HepG2 (cell line): ENCODE data around the gene NACC2. TPM values are rescaled to one million over a fixed set of nuclear protein-coding genes. Genes with fewer than 3 reads are reported as not detected.
A peak's percentile ranks its signal among the peaks of the same experiment; 100 is the strongest.

Experiments
- CBFB ChIP-seq: sonication (generic); formaldehyde crosslinking; IDR thresholded peaks from 2 replicates; pipeline ENCODE4 v1.4.0; 2020; ENCODE audit warnings: missing genetic modification reagents
- CREB3 ChIP-seq: sonication (generic); formaldehyde crosslinking; IDR thresholded peaks from 2 replicates; pipeline ENCODE4 v1.5.0; 2020; ENCODE audit warnings: missing genetic modification reagents
- FOXA3 ChIP-seq: IDR thresholded peaks from 2 replicates; pipeline ENCODE4 v1.6.1; 2016; ENCODE audit warnings: missing genetic modification reagents, missing compliant biosample characterization
- JUND ChIP-seq: sonication (generic); formaldehyde crosslinking; IDR thresholded peaks from 2 replicates; pipeline ENCODE4 v1.8.0; 2022; ENCODE audit warnings: mild to moderate bottlenecking, missing genetic modification reagents
- MLX ChIP-seq: IDR thresholded peaks from 2 replicates; pipeline ENCODE4 v1.6.1; 2016
- MTA3 ChIP-seq: sonication (generic); formaldehyde crosslinking; IDR thresholded peaks from 2 replicates; pipeline ENCODE4 v1.4.0; 2020; ENCODE audit warnings: missing genetic modification reagents
- NFE2 ChIP-seq: sonication (generic); formaldehyde crosslinking; IDR thresholded peaks from 2 replicates; pipeline ENCODE4 v1.4.0; 2020; ENCODE audit warnings: missing genetic modification reagents
- RELA ChIP-seq: sonication (generic); formaldehyde crosslinking; IDR thresholded peaks from 2 replicates; pipeline ENCODE4 v1.4.0; 2020; ENCODE audit warnings: missing genetic modification reagents
- REXO4 ChIP-seq: sonication (generic); formaldehyde crosslinking; IDR thresholded peaks from 2 replicates; pipeline ENCODE4 v1.8.0; 2022; ENCODE audit warnings: missing genetic modification reagents, mild to moderate bottlenecking, borderline replicate concordance
- RFXANK ChIP-seq: IDR thresholded peaks from 2 replicates; pipeline ENCODE4 v1.6.1; 2016
- SAP130 ChIP-seq: IDR thresholded peaks from 2 replicates; pipeline ENCODE4 v1.6.1; 2016; ENCODE audit warnings: low read depth
- SOX5 ChIP-seq: IDR thresholded peaks from 2 replicates; pipeline ENCODE4 v1.6.1; 2016; ENCODE audit warnings: borderline replicate concordance
- SOX6 ChIP-seq, 2 experiments: fragments of 450-650 bp in 1 of 2; sonication (generic) in 1 of 2; formaldehyde crosslinking in 1 of 2; IDR thresholded peaks; 2 replicates each; pipeline versions ENCODE4 v1.4.0 to v1.6.1; 2017 to 2020; ENCODE audit warnings: antibody characterized with exemption in 1 of 2, mild to moderate bottlenecking in 1 of 2, missing genetic modification reagents in 1 of 2
- YEATS4 ChIP-seq: sonication (generic); formaldehyde crosslinking; IDR thresholded peaks from 2 replicates; pipeline ENCODE4 v1.4.0; 2020; ENCODE audit warnings: missing genetic modification reagents, borderline replicate concordance
- ZKSCAN5 ChIP-seq: sonication (generic); formaldehyde crosslinking; IDR thresholded peaks from 2 replicates; pipeline ENCODE4 v1.5.1; 2020; ENCODE audit warnings: mild to moderate bottlenecking, missing genetic modification reagents
- ZNF468 ChIP-seq: sonication (generic); formaldehyde crosslinking; IDR thresholded peaks from 2 replicates; pipeline ENCODE4 v1.8.0; 2022; ENCODE audit warnings: mild to moderate bottlenecking, moderate library complexity, missing genetic modification reagents
- ZNF567 ChIP-seq: sonication (generic); formaldehyde crosslinking; IDR thresholded peaks from 2 replicates; pipeline ENCODE4 v1.8.1; 2023; ENCODE audit warnings: mild to moderate bottlenecking, missing genetic modification reagents, borderline replicate concordance
- ZNF841 ChIP-seq: sonication (generic); formaldehyde crosslinking; IDR thresholded peaks from 2 replicates; pipeline ENCODE4 v1.8.1; 2023; ENCODE audit warnings: missing genetic modification reagents, borderline replicate concordance
- polyA plus RNA-seq, 8 experiments: library from polyadenylated mRNA; depleted of rRNA in 3 of 8; stranded (reverse) in 7 of 8; unstranded in 1 of 8; fragments of >200 nt; fragmentation: Illumina TruSeq in 4 of 8; extraction: Trizol in 4 of 8; gene quantifications; 2 replicates each; pipeline versions ENCODE4 v1.2.1 to v1.2.3, GENCODE V29; 2011 to 2016; ENCODE audit warnings: low read depth in 4 of 8, missing spikeins in 1 of 8, mixed read lengths in 1 of 8; ENCODE audit not compliant: insufficient read depth in 1 of 8
- total RNA-seq, 5 experiments: library from RNA; depleted of rRNA; stranded (reverse); fragments of >200 nt; fragmentation: Illumina TruSeq; extraction: Trizol; gene quantifications; 2 replicates each; pipeline ENCODE4 v1.2.3, GENCODE V29; 2016; ENCODE audit warnings: low read depth in 1 of 5
- TF ChIP-seq, protein P1 (sequence below): IDR thresholded peaks from 2 replicates; pipeline ENCODE4 v1.6.1; 2016; ENCODE audit warnings: low read depth, missing genetic modification reagents, missing compliant biosample characterization
- TF ChIP-seq, protein P2 (sequence below): sonication (generic); formaldehyde crosslinking; IDR thresholded peaks from 2 replicates; pipeline ENCODE4 v1.5.0; 2020; ENCODE audit warnings: missing genetic modification reagents, mild to moderate bottlenecking, borderline replicate concordance
- TF ChIP-seq, protein P3 (sequence below): sonication (generic); formaldehyde crosslinking; IDR thresholded peaks from 2 replicates; pipeline ENCODE4 v1.4.0; 2020; ENCODE audit warnings: missing genetic modification reagents

The NACC2 gene
- total and polyA plus RNA-seq, 2 of the 13 experiments (the other 11 are each of a cell fraction or from before 2014, with no cell fraction given) = 5.9 to 12.3 TPM

DNA sequence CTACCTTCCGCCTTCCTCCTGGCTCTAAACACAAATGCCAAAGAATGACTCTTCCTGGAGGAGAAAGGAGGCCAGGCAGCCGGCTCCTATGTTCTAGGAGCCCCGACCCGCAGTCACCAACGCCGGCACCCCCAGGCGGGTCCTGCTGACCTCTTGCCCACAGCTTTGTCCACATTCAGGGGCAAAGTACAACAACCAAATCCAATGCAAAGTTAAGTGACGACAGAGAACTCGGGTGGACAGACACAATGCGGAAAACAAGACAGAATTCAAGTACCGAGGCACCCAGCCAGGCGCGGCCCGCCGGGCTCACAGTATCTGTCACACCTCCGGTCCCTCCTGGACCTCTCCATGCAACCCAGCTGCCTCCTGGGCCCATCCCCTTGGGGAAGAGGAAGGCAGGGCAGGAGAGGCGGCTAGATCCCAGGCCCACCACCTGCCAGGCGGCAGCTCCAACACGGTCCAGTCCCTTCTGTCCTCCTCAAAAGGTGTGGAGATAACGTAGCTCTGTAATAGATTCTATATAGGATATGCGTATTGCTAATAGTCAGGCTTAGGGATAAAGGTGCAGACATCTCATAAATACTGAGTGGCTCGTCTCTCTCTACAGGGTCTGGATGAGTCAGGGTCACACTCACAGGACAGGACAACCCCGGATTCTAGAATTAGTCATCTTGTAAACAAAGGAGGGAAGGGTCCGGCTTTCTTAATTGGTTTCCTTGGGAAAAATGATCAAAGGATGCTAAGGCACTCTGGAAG, 87.0 kb downstream of the NACC2 start (continued):
- TF ChIP-seq, protein P1, sequence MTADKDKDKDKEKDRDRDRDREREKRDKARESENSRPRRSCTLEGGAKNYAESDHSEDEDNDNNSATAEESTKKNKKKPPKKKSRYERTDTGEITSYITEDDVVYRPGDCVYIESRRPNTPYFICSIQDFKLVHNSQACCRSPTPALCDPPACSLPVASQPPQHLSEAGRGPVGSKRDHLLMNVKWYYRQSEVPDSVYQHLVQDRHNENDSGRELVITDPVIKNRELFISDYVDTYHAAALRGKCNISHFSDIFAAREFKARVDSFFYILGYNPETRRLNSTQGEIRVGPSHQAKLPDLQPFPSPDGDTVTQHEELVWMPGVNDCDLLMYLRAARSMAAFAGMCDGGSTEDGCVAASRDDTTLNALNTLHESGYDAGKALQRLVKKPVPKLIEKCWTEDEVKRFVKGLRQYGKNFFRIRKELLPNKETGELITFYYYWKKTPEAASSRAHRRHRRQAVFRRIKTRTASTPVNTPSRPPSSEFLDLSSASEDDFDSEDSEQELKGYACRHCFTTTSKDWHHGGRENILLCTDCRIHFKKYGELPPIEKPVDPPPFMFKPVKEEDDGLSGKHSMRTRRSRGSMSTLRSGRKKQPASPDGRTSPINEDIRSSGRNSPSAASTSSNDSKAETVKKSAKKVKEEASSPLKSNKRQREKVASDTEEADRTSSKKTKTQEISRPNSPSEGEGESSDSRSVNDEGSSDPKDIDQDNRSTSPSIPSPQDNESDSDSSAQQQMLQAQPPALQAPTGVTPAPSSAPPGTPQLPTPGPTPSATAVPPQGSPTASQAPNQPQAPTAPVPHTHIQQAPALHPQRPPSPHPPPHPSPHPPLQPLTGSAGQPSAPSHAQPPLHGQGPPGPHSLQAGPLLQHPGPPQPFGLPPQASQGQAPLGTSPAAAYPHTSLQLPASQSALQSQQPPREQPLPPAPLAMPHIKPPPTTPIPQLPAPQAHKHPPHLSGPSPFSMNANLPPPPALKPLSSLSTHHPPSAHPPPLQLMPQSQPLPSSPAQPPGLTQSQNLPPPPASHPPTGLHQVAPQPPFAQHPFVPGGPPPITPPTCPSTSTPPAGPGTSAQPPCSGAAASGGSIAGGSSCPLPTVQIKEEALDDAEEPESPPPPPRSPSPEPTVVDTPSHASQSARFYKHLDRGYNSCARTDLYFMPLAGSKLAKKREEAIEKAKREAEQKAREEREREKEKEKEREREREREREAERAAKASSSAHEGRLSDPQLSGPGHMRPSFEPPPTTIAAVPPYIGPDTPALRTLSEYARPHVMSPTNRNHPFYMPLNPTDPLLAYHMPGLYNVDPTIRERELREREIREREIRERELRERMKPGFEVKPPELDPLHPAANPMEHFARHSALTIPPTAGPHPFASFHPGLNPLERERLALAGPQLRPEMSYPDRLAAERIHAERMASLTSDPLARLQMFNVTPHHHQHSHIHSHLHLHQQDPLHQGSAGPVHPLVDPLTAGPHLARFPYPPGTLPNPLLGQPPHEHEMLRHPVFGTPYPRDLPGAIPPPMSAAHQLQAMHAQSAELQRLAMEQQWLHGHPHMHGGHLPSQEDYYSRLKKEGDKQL (CRISPR knock-in tag) = no peak
- TF ChIP-seq CREB3 (CRISPR knock-in tag) (no peak), SAP130 (CRISPR knock-in tag) (peak; percentile 58), RELA (CRISPR knock-in tag) (no peak), MTA3 (no peak), JUND (no peak; the same call in 1 of the 2 replicates), NFE2 (CRISPR knock-in tag) (no peak), SOX5 (peak; percentile 38; the same call in 1 of the 2 replicates), ZNF468 (CRISPR knock-in tag) (no peak), RFXANK (CRISPR knock-in tag) (no peak), YEATS4 (no peak), SOX6 (IDR thresholded peaks at IDR 0.05) (no peak), SOX6 (CRISPR knock-in tag; IDR thresholded peaks at IDR 0.05) (peak; percentile 65), CBFB (CRISPR knock-in tag) (no peak), REXO4 (CRISPR knock-in tag) (no peak), MLX (no peak), FOXA3 (CRISPR knock-in tag) (peak; percentile 57), ZKSCAN5 (CRISPR knock-in tag) (no peak; the same call in 1 of the 2 replicates), ZNF567 (no peak), ZNF841 (CRISPR knock-in tag) (no peak)
- TF ChIP-seq, protein P2, sequence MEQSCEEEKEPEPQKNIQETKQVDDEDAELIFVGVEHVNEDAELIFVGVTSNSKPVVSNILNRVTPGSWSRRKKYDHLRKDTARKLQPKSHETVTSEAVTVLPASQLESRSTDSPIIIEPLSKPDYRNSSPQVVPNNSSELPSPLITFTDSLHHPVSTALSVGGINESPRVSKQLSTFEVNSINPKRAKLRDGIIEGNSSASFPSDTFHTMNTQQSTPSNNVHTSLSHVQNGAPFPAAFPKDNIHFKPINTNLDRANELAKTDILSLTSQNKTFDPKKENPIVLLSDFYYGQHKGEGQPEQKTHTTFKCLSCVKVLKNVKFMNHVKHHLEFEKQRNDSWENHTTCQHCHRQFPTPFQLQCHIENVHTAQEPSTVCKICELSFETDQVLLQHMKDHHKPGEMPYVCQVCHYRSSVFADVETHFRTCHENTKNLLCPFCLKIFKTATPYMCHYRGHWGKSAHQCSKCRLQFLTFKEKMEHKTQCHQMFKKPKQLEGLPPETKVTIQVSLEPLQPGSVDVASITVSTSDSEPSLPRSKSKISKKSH = no peak
- TF ChIP-seq, protein P3, sequence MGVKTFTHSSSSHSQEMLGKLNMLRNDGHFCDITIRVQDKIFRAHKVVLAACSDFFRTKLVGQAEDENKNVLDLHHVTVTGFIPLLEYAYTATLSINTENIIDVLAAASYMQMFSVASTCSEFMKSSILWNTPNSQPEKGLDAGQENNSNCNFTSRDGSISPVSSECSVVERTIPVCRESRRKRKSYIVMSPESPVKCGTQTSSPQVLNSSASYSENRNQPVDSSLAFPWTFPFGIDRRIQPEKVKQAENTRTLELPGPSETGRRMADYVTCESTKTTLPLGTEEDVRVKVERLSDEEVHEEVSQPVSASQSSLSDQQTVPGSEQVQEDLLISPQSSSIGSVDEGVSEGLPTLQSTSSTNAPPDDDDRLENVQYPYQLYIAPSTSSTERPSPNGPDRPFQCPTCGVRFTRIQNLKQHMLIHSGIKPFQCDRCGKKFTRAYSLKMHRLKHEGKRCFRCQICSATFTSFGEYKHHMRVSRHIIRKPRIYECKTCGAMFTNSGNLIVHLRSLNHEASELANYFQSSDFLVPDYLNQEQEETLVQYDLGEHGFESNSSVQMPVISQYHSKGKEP (CRISPR knock-in tag) = no peak
